HEK293 (cell line): ENCODE results near the gene PGP.

Source experiments
- GFI1B ChIP-seq: fragments of 450-650 bp; formaldehyde crosslinking; IDR thresholded peaks from 2 replicates; pipeline ENCODE4 v1.5.1; 2016; ENCODE audit warnings: missing biosample characterization, missing genetic modification characterization
- GLIS1 ChIP-seq: fragments of 450-650 bp; formaldehyde crosslinking; IDR thresholded peaks from 2 replicates; pipeline ENCODE4 v1.5.1; 2016; ENCODE audit warnings: missing biosample characterization, missing genetic modification characterization
- GLIS2 ChIP-seq: fragments of 450-650 bp; formaldehyde crosslinking; IDR thresholded peaks from 2 replicates; pipeline ENCODE4 v1.5.1; 2016; ENCODE audit warnings: missing biosample characterization, missing genetic modification characterization
- HOXC10 ChIP-seq: sonication (generic); formaldehyde crosslinking; IDR thresholded peaks from 2 replicates; pipeline ENCODE4 v1.8.1; 2023; ENCODE audit warnings: mild to moderate bottlenecking, missing genetic modification reagents
- IKZF3 ChIP-seq: fragments of 450-650 bp; IDR thresholded peaks from 2 replicates; pipeline ENCODE4 v1.5.0; 2018; ENCODE audit warnings: missing biosample characterization, mild to moderate bottlenecking, missing genetic modification characterization, moderate library complexity
- KLF1 ChIP-seq: fragments of 450-650 bp; formaldehyde crosslinking; IDR thresholded peaks from 2 replicates; pipeline ENCODE4 v1.5.1; 2016; ENCODE audit warnings: missing biosample characterization, missing genetic modification characterization
- REPIN1 ChIP-seq: fragments of 450-650 bp; formaldehyde crosslinking; IDR thresholded peaks from 2 replicates; pipeline ENCODE4 v1.5.1; 2017; ENCODE audit warnings: missing biosample characterization, missing genetic modification characterization, low read depth
- TRIM28 ChIP-seq: IDR thresholded peaks from 2 replicates; pipeline ENCODE4 v1.6.1; 2011; ENCODE audit warnings: low read length, control low read depth, borderline replicate concordance
- ZBTB1 ChIP-seq: fragments of 450-650 bp; formaldehyde crosslinking; IDR thresholded peaks from 2 replicates; pipeline ENCODE4 v1.5.1; 2016; ENCODE audit warnings: missing biosample characterization, missing genetic modification characterization
- ZEB2 ChIP-seq: fragments of 450-650 bp; formaldehyde crosslinking; IDR thresholded peaks from 2 replicates; pipeline ENCODE4 v1.5.1; 2016; ENCODE audit warnings: missing biosample characterization, missing genetic modification characterization
- ZNF132 ChIP-seq: fragments of 450-650 bp; formaldehyde crosslinking; IDR thresholded peaks from 2 replicates; pipeline ENCODE4 v1.5.1; 2017; ENCODE audit warnings: missing biosample characterization, missing genetic modification characterization, borderline replicate concordance
- ZNF223 ChIP-seq: fragments of 450-650 bp; formaldehyde crosslinking; IDR thresholded peaks from 2 replicates; pipeline ENCODE4 v1.5.1; 2016; ENCODE audit warnings: missing biosample characterization, missing genetic modification characterization
- ZNF335 ChIP-seq: fragments of 450-650 bp; formaldehyde crosslinking; conservative IDR thresholded peaks from 2 replicates; pipeline ENCODE4 v1.5.1; 2016; ENCODE audit warnings: missing biosample characterization, missing genetic modification characterization
- ZNF341 ChIP-seq: fragments of 450-650 bp; formaldehyde crosslinking; IDR thresholded peaks from 2 replicates; pipeline ENCODE4; 2016; ENCODE audit warnings: low read depth, missing biosample characterization, missing genetic modification characterization
- ZNF37A ChIP-seq: fragments of 450-650 bp; IDR thresholded peaks from 2 replicates; pipeline ENCODE4 v1.5.1; 2018; ENCODE audit warnings: missing biosample characterization, missing genetic modification characterization
- ZNF514 ChIP-seq: fragments of 450-650 bp; formaldehyde crosslinking; IDR thresholded peaks from 2 replicates; pipeline ENCODE4 v1.5.1; 2016; ENCODE audit warnings: missing biosample characterization, missing genetic modification characterization
- ZNF585B ChIP-seq: fragments of 450-650 bp; formaldehyde crosslinking; IDR thresholded peaks from 2 replicates; pipeline ENCODE4 v1.5.1; 2016; ENCODE audit warnings: missing biosample characterization, missing genetic modification characterization
- ZNF791 ChIP-seq: fragments of 450-650 bp; formaldehyde crosslinking; IDR thresholded peaks from 2 replicates; pipeline ENCODE4 v1.5.1; 2016; ENCODE audit warnings: missing biosample characterization, missing genetic modification characterization
- ZNF830 ChIP-seq: fragments of 450-650 bp; IDR thresholded peaks from 2 replicates; pipeline ENCODE4 v1.5.0; 2018; ENCODE audit warnings: missing biosample characterization, missing genetic modification characterization, low read depth, mild to moderate bottlenecking, moderate library complexity
- TF ChIP-seq, protein P1 (sequence below): fragments of 450-650 bp; formaldehyde crosslinking; IDR thresholded peaks from 2 replicates; pipeline ENCODE4 v1.5.1; 2016; ENCODE audit warnings: missing biosample characterization, missing genetic modification characterization
- TF ChIP-seq, protein P2 (sequence below): fragments of 450-650 bp; formaldehyde crosslinking; IDR thresholded peaks from 2 replicates; pipeline ENCODE4 v1.5.1; 2016; ENCODE audit warnings: missing biosample characterization, missing genetic modification characterization, low read depth
- TF ChIP-seq, protein P3 (sequence below): fragments of 450-650 bp; formaldehyde crosslinking; IDR thresholded peaks from 2 replicates; pipeline ENCODE4 v1.5.1; 2016; ENCODE audit warnings: missing biosample characterization, missing genetic modification characterization
- TF ChIP-seq, protein P4 (sequence below): fragments of 450-650 bp; formaldehyde crosslinking; IDR thresholded peaks from 2 replicates; pipeline ENCODE4 v1.5.1; 2016; ENCODE audit warnings: missing biosample characterization, missing genetic modification characterization, borderline replicate concordance
- TF ChIP-seq, protein P5 (sequence below): fragments of 450-650 bp; formaldehyde crosslinking; IDR thresholded peaks from 2 replicates; pipeline ENCODE4 v1.5.1; 2016; ENCODE audit warnings: missing biosample characterization, missing genetic modification characterization

PGP gene

DNA sequence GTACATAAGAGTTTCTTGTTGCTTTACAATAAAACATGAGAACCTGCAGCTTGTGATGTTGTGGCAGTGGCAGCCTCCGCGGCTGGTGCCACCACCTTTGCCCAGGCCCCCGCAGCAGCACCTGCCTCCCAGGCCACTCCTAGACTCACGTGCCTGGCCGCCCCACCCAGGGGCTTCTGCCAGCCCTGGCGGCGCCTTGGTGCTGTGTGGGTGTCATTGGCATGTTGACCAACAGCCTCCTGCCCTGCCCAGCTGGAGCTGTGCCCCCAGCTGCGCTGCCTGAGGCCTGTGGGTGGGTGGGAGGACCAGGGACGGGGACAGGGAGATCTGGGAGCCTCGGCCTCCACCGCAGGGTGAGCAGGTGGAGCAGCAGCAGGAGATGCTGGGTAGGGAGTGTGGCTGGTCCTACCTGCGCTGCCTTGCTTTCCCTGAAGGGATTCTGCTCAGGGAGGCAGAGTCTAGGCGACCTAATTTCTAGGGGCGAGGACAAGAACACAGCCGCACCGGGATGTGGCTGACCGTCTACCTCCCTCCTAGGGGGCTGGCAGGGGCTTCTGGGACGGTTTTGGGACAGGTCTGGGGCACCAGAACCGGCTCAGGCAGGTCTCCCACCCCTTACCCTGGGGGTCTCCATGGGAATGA, 21.2 kb upstream of the PGP start (continued):
- TF ChIP-seq ZNF791 (no peak), REPIN1 (tag by site-specific recombination) (no peak), ZNF132 (tag by site-specific recombination) (no peak), HOXC10 (CRISPR knock-in tag) (no peak), ZNF37A (tag by site-specific recombination) (no peak), TRIM28 (no peak), ZNF223 (tag by site-specific recombination) (0 out of 2 replicates have a peak, but pooled peaks have one; percentile 13), ZNF514 (tag by site-specific recombination) (no peak), ZBTB1 (no peak), IKZF3 (tag by site-specific recombination) (no peak), ZNF830 (tag by site-specific recombination) (no peak), GLIS1 (tag by site-specific recombination) (0 out of 2 replicates have a peak, but pooled peaks have one; percentile 7), GLIS2 (tag by site-specific recombination) (peak; percentile 35; the same call in 1 of the 2 replicates), ZEB2 (tag by site-specific recombination) (no peak), ZNF335 (peak; percentile 70), ZNF341 (tag by site-specific recombination) (no peak), ZNF585B (no peak), KLF1 (tag by site-specific recombination) (no peak), GFI1B (tag by site-specific recombination) (no peak)
- TF ChIP-seq, protein P1, sequence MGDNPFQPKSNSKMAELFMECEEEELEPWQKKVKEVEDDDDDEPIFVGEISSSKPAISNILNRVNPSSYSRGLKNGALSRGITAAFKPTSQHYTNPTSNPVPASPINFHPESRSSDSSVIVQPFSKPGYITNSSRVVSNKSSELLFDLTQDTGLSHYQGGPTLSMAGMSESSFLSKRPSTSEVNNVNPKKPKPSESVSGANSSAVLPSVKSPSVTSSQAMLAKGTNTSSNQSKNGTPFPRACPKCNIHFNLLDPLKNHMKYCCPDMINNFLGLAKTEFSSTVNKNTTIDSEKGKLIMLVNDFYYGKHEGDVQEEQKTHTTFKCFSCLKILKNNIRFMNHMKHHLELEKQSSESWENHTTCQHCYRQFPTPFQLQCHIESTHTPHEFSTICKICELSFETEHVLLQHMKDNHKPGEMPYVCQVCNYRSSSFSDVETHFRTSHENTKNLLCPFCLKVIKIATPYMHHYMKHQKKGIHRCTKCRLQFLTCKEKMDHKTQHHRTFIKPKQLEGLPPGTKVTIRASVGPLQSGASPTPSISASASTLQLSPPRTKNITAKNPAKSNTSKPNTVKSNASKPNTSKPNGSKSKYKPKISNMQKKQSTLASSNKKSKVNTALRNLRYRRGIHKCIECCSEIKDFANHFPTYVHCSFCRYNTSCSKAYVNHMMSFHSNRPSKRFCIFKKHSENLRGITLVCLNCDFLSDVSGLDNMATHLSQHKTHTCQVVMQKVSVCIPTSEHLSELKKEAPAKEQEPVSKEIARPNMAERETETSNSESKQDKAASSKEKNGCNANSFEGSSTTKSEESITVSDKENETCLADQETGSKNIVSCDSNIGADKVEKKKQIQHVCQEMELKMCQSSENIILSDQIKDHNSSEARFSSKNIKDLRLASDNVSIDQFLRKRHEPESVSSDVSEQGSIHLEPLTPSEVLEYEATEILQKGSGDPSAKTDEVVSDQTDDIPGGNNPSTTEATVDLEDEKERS (tag by site-specific recombination) = no peak
- TF ChIP-seq, protein P2, sequence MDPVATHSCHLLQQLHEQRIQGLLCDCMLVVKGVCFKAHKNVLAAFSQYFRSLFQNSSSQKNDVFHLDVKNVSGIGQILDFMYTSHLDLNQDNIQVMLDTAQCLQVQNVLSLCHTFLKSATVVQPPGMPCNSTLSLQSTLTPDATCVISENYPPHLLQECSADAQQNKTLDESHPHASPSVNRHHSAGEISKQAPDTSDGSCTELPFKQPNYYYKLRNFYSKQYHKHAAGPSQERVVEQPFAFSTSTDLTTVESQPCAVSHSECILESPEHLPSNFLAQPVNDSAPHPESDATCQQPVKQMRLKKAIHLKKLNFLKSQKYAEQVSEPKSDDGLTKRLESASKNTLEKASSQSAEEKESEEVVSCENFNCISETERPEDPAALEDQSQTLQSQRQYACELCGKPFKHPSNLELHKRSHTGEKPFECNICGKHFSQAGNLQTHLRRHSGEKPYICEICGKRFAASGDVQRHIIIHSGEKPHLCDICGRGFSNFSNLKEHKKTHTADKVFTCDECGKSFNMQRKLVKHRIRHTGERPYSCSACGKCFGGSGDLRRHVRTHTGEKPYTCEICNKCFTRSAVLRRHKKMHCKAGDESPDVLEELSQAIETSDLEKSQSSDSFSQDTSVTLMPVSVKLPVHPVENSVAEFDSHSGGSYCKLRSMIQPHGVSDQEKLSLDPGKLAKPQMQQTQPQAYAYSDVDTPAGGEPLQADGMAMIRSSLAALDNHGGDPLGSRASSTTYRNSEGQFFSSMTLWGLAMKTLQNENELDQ (tag by site-specific recombination) = no peak
- TF ChIP-seq, protein P3, sequence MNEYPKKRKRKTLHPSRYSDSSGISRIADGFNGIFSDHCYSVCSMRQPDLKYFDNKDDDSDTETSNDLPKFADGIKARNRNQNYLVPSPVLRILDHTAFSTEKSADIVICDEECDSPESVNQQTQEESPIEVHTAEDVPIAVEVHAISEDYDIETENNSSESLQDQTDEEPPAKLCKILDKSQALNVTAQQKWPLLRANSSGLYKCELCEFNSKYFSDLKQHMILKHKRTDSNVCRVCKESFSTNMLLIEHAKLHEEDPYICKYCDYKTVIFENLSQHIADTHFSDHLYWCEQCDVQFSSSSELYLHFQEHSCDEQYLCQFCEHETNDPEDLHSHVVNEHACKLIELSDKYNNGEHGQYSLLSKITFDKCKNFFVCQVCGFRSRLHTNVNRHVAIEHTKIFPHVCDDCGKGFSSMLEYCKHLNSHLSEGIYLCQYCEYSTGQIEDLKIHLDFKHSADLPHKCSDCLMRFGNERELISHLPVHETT (tag by site-specific recombination) = no peak
- TF ChIP-seq, protein P4, sequence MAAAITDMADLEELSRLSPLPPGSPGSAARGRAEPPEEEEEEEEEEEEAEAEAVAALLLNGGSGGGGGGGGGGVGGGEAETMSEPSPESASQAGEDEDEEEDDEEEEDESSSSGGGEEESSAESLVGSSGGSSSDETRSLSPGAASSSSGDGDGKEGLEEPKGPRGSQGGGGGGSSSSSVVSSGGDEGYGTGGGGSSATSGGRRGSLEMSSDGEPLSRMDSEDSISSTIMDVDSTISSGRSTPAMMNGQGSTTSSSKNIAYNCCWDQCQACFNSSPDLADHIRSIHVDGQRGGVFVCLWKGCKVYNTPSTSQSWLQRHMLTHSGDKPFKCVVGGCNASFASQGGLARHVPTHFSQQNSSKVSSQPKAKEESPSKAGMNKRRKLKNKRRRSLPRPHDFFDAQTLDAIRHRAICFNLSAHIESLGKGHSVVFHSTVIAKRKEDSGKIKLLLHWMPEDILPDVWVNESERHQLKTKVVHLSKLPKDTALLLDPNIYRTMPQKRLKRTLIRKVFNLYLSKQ (tag by site-specific recombination) = no peak
- TF ChIP-seq, protein P5, sequence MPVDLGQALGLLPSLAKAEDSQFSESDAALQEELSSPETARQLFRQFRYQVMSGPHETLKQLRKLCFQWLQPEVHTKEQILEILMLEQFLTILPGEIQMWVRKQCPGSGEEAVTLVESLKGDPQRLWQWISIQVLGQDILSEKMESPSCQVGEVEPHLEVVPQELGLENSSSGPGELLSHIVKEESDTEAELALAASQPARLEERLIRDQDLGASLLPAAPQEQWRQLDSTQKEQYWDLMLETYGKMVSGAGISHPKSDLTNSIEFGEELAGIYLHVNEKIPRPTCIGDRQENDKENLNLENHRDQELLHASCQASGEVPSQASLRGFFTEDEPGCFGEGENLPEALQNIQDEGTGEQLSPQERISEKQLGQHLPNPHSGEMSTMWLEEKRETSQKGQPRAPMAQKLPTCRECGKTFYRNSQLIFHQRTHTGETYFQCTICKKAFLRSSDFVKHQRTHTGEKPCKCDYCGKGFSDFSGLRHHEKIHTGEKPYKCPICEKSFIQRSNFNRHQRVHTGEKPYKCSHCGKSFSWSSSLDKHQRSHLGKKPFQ (tag by site-specific recombination) = no peak
